ENCODE data around the gene REL.

- TF ChIP-seq CTCF (IDR thresholded peaks at IDR 0.05), result no peak
- TF ChIP-seq POLR2A (IDR thresholded peaks at IDR 0.05), result no peak
- TF ChIP-seq EP300 (IDR thresholded peaks at IDR 0.05), result no peak
Observed at GRCh38 chr2:60947056-60947455, 65.7 kb downstream of the REL start.

All from stomach (tissue), 4 donors.